Mucosa of descending colon (tissue), 3 donors: ENCODE measurements around the gene AHRR. TPM values are rescaled to one million over a fixed set of nuclear protein-coding genes. Genes with fewer than 3 reads are reported as not detected.

Experiments
- ATAC-seq: fragments of 200-7000 bp; cut with Tn5 transposase; one replicate; pipeline ENCODE4 v1.9.1; 2020; ENCODE audit warnings: mild to moderate bottlenecking, moderate library complexity
- DNase-seq, 3 donors: peaks; one replicate each; pipeline ENCODE4 v3.0.0-alpha.2; 2020
- H3K36me3 ChIP-seq: fragments of 200-600 bp; one replicate; pipeline ENCODE4 v1.8.0; 2021; ENCODE audit warnings: low read depth, mild to moderate bottlenecking
- H3K4me1 ChIP-seq: fragments of 200-600 bp; one replicate; pipeline ENCODE4 v1.8.0; 2021; ENCODE audit warnings: low read depth, mild to moderate bottlenecking
- H3K4me3 ChIP-seq: fragments of 200-600 bp; one replicate; pipeline ENCODE4 v1.8.0; 2021; ENCODE audit warnings: mild to moderate bottlenecking
- H3K9me3 ChIP-seq: fragments of 200-600 bp; one replicate; pipeline ENCODE4 v1.8.0; 2021; ENCODE audit warnings: mild to moderate bottlenecking
- intact Hi-C, 2 donors: fragments of 100-400 bp; cut with DNase I in 1 of 2; cut with micrococcal nuclease in 1 of 2; formaldehyde crosslinking; loops; one replicate each; pipeline versions ENCODE4 v1.11.0 to v1.11.1; 2022; cut with DNase I, micrococcal nuclease
- total RNA-seq, 3 donors: library from RNA; stranded (reverse); fragmentation: NEBNext Ultra II Directional in 2 of 3; extraction: Animal tissue kit (Norgen Biotek cat#: 25700) in 2 of 3; gene quantifications; one replicate each; pipeline versions ENCODE4 v1.2.1 to v1.2.4, GENCODE V29; 2021 to 2023
- TF ChIP-seq, protein P1 (sequence below): fragments of 200-600 bp; IDR thresholded peaks from one replicate; pipeline ENCODE4 v1.8.0; 2022; ENCODE audit warnings: antibody characterized with exemption, mild to moderate bottlenecking
- donor health status: DM: no; HTN: no; CAD: no; lungs with moderate emphysema.
- donor health status: DM: no; HTN: no; CAD: no.
- donor health status: DM: no; HTN: yes; CAD: no.

Gene AHRR
- total RNA-seq, 3 donors from 2014 or later = 2.0 to 3.2 (median 2.3) TPM

DNA sequence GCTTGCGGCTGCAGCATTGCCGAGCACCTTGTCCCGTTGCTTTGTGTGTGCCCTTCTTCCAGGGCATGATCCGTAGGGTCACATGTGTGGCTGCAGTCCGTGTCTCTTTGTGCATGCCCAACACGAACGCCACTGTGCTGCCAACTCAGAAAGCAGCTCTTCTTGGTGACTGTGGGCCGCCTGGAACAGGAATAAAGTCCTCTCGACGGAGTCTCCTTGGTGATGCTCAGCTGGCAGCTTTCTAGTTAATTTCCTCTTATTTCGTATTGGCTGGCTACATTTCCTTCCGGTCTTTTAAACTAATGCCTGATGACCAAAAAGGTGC lies 127.2 kb downstream of the AHRR start:
- peaks cover 13% of the 10 kb centered on the region for H3K36me3 ChIP-seq
- TF ChIP-seq, protein P1, sequence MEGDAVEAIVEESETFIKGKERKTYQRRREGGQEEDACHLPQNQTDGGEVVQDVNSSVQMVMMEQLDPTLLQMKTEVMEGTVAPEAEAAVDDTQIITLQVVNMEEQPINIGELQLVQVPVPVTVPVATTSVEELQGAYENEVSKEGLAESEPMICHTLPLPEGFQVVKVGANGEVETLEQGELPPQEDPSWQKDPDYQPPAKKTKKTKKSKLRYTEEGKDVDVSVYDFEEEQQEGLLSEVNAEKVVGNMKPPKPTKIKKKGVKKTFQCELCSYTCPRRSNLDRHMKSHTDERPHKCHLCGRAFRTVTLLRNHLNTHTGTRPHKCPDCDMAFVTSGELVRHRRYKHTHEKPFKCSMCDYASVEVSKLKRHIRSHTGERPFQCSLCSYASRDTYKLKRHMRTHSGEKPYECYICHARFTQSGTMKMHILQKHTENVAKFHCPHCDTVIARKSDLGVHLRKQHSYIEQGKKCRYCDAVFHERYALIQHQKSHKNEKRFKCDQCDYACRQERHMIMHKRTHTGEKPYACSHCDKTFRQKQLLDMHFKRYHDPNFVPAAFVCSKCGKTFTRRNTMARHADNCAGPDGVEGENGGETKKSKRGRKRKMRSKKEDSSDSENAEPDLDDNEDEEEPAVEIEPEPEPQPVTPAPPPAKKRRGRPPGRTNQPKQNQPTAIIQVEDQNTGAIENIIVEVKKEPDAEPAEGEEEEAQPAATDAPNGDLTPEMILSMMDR = no peak
- ATAC-seq (no peak), DNase-seq (no peak)
- H3K4me3 ChIP-seq = no peak overlapping the region
- H3K9me3 ChIP-seq = peaks cover 6% of the 10 kb centered on the region
- peaks cover 4% of the 10 kb centered on the region for H3K4me1 ChIP-seq
- intact Hi-C loops = no loop called here

DNA sequence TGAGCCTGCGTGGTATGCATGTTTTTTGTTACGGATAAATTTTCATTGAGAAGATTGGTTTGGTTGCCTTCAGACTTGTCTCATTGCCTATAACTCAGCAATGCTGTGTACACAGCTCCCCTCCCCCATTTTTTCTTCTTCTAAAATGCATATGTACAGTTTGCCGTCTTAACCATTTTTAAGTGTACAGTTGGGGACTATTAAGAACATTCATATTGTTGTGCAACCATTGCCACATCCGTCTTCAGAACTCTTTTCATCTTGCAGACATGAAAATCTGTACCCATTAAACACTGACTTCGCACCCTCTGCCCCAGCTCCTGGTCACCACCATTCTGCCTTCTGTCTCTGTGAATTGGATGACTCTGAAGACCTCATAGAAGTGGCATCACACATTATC lies 127.6 kb downstream of the AHRR start:
- intact Hi-C loops = no loop called here

DNA sequence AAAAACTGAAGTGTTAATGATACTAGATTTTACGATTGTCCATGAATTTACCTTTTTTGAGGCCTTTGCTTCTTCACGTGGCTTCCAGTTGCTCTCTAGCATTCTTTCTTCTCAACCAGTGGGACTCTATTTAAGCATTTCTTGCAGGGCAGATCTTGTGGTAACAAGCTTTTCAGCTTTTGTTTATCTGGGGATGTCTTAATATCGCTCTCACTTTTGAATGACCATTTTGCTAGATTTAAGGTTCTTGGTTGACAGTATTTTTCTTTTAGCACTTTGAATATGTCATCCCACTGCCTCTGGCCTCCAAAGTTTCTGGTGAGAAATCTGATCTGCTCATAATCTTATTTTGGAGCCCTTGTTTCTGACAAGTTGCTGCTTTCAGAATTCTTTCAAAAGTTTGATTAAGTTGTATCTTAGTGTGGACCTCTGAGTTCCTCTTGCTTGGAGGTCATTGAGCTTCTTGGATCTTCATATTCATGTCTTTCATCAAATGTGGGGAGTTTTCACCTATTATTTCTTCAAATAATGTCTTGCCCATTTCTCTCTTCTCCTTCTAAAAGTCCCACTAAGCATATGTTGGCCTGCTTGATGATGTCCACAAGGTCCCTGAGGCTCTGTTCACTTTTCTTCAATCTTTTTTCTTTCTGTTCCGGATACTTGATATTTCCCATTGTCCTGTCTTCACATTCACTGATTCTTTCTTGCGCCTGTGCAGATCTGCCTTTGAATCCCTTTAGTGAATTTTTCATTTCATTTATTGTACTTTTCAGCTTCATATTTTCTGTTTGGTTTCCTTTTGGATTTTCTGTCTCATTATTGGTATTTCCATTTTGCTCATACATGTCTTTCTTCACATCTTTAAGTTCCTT lies 130.3 kb downstream of the AHRR start:
- Histone ChIP-seq H3K36me3 (peaks cover 19% of the 10 kb centered on the region), H3K4me1 (no peaks in the 10 kb centered on the region), H3K9me3 (peaks cover 6% of the 10 kb centered on the region), H3K4me3 (no peak overlapping the region)
- no peak for DNase-seq
- TF ChIP-seq, protein P1 = no peak
- no peak for ATAC-seq
- intact Hi-C loops = no loop called here

More for the DNA sequence above, 127.6 kb downstream of the AHRR start:
- Histone ChIP-seq H3K4me3 (no peak overlapping the region), H3K36me3 (peaks cover 14% of the 10 kb centered on the region), H3K4me1 (no peaks in the 10 kb centered on the region), H3K9me3 (peaks cover 6% of the 10 kb centered on the region)
- ATAC-seq (no peak), DNase-seq (no peak)
- TF ChIP-seq, protein P1 = no peak

DNA sequence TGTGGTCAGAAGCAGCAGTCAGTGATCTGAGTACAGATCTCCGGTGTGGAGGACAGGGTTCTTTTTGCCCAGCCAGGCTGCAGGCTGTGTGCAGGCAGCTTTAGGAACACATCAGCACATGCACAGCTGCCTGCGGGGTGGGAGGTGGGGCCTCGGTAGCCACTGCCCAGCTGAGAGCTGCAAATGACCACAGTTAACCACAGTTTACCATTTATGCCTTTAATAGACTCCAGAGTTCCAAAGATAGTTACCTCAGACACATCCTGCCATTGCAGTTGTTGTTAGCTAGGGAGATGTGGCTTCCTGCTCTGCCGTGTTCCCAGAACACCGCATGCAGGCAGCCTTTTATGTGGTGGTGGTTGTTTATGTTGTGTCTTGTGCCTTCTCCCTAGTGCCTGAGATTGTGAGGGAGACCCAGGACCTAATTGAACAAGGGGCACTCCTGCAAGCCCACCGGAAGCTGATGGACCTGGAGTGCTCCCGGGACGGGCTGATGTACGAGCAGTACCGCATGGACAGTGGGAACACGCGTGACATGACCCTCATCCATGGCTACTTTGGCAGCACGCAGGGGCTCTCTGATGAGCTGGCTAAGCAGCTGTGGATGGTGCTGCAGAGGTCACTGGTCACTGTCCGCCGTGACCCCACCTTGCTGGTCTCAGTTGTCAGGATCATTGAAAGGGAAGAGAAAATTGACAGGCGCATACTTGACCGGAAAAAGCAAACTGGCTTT lies 131.6 kb downstream of the AHRR start:
- peaks cover 12% of the 10 kb centered on the region for H3K36me3 ChIP-seq
- peaks cover 6% of the 10 kb centered on the region for H3K9me3 ChIP-seq
- DNase-seq (peak in 1 of 3 donors; percentile 17), ATAC-seq (peak; percentile 16)
- TF ChIP-seq, protein P1 = no peak
- H3K4me1 ChIP-seq = no peaks in the 10 kb centered on the region
- no peak overlapping the region for H3K4me3 ChIP-seq
- intact Hi-C loops = no loop called here

DNA sequence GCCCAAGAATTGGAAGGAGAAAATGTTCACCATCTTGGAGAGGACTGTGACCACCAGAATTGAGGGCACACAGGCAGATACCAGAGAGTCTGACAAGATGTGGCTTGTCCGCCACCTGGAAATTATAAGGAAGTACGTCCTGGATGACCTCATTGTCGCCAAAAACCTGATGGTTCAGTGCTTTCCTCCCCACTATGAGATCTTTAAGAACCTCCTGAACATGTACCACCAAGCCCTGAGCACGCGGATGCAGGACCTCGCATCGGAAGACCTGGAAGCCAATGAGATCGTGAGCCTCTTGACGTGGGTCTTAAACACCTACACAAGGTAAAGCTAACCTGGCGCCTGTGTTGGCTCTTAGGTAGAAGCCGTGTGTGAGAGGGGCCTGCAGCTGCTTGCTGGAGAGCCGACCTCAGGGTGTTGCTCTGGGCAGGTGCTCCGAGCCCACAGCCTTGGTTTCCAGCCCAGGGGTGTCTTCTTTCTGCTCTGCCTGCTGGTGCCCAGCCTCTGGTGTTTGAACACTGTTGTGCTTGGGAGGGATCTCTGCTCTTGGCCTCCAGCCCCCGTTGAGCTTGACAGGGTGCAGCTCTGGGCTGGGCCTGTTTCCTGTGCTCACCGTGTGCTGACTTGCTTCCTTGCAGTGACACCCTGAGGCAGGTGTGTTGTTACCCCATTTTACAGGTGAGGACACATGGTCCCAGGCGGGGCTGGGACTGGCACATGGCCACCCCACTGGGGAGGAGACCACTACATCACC lies 132.4 kb downstream of the AHRR start:
- ATAC-seq (peak; percentile 29), DNase-seq (peak in 2 of 3 donors; percentile 12 to 26)
- peaks cover 5% of the 10 kb centered on the region for H3K36me3 ChIP-seq
- no peaks in the 10 kb centered on the region for H3K4me1 ChIP-seq
- intact Hi-C loops = no loop called here
- H3K4me3 ChIP-seq = no peak overlapping the region
- H3K9me3 ChIP-seq = peaks cover 6% of the 10 kb centered on the region
- TF ChIP-seq, protein P1 = no peak
